Sigmoid colon (tissue), 3 donors: Measurements from ENCODE around the gene ZC3H6.

ENCODE experiments used
- CTCF ChIP-seq, 4 experiments: fragments of 450-650 bp in 3 of 4; fragments of 200-600 bp in 1 of 4; IDR thresholded peaks; one replicate each; pipeline ENCODE4 v1.5.1; 2016 to 2019; ENCODE audit warnings: antibody characterized with exemption in 4 of 4, mild to moderate bottlenecking in 3 of 4, moderate library complexity in 2 of 4
- POLR2A ChIP-seq, 2 donors: fragments of 450-650 bp; IDR thresholded peaks; one replicate each; pipeline ENCODE4 v1.6.1; 2016; ENCODE audit warnings: antibody characterized with exemption in 2 of 2, mild to moderate bottlenecking in 2 of 2, moderate library complexity in 2 of 2

GRCh38 chr2:112275311-112275886, at the start of gene ZC3H6:
- TF ChIP-seq CTCF (IDR thresholded peaks at IDR 0.05) = peak in 1 of 4 experiments; percentile 36
- peak; percentile 91 to 94 for TF ChIP-seq POLR2A (IDR thresholded peaks at IDR 0.05)
